ENCODE data around the gene DLG2. TPM values are rescaled to one million over a fixed set of nuclear protein-coding genes. Genes with fewer than 3 reads are reported as not detected.

Gene DLG2
- total and polyA plus RNA-seq, 12 donors: 1.0 to 14.8 (median 7.4) TPM

DNA sequence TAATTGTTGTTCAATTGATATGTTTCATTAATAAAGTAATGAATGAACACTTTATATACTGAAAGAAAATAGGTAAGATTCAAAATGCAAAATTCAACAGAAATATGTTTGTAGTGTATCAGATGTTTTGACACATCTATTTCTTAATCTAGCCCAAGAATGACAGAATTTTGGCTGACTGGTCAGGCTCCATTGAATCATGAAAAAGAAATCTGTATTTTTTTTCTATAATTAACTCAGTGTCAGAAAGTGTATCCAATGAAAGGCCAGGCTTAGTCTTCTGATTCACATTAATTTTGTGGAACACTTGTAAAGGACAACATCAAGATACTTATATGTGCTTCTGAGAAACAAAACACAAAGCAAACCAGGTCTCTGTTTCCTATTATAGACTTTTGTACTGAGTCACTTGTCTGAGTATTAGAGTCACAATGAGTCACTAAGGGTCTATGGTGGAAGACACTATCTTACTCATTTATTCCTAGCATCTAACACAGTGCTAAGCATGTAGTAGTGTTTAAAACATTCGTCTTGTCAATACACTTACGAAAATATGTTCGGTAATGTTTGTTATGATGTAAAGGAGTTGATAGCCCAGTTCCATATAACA is 2043.3 kb downstream of the DLG2 start:
- intact Hi-C loops (cut with DNase I): no loop called here
- TF ChIP-seq, protein P1, sequence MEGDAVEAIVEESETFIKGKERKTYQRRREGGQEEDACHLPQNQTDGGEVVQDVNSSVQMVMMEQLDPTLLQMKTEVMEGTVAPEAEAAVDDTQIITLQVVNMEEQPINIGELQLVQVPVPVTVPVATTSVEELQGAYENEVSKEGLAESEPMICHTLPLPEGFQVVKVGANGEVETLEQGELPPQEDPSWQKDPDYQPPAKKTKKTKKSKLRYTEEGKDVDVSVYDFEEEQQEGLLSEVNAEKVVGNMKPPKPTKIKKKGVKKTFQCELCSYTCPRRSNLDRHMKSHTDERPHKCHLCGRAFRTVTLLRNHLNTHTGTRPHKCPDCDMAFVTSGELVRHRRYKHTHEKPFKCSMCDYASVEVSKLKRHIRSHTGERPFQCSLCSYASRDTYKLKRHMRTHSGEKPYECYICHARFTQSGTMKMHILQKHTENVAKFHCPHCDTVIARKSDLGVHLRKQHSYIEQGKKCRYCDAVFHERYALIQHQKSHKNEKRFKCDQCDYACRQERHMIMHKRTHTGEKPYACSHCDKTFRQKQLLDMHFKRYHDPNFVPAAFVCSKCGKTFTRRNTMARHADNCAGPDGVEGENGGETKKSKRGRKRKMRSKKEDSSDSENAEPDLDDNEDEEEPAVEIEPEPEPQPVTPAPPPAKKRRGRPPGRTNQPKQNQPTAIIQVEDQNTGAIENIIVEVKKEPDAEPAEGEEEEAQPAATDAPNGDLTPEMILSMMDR (IDR thresholded peaks at IDR 0.05): no peak
- no peak overlapping the region for H3K27ac ChIP-seq
- H3K27me3 ChIP-seq: no peaks in the 10 kb centered on the region
- no peak overlapping the region for H3K4me3 ChIP-seq
- no peaks in the 10 kb centered on the region for H3K9me3 ChIP-seq
- no peaks in the 10 kb centered on the region for H3K36me3 ChIP-seq
- DNase-seq: no peak
- H3K4me1 ChIP-seq: no peaks in the 10 kb centered on the region
- no peak for ATAC-seq
- WGBS, 2 donors: 86 to 90% methylated on average over 3 of the region's 3 CpGs

DNA sequence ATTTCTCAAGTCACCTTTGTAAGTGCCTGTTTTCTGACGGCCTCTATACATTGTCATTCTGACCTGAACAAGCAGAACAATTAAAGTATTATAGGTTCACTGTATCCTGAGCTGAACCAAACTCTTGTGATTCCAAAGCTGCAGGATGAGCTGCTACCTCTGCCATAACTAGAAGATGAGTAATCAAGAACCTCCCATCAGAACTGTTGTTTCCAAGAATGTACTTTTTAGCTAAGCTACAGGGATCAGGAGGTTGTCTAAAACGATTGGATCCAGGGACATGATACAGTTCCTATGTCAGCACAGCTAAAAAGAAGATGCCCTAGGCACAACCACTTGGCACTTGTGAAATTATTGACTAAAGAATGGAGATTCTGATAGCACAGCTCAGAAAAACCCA is 2052.6 kb downstream of the DLG2 start:
- no peaks in the 10 kb centered on the region for H3K36me3 ChIP-seq

DNA sequence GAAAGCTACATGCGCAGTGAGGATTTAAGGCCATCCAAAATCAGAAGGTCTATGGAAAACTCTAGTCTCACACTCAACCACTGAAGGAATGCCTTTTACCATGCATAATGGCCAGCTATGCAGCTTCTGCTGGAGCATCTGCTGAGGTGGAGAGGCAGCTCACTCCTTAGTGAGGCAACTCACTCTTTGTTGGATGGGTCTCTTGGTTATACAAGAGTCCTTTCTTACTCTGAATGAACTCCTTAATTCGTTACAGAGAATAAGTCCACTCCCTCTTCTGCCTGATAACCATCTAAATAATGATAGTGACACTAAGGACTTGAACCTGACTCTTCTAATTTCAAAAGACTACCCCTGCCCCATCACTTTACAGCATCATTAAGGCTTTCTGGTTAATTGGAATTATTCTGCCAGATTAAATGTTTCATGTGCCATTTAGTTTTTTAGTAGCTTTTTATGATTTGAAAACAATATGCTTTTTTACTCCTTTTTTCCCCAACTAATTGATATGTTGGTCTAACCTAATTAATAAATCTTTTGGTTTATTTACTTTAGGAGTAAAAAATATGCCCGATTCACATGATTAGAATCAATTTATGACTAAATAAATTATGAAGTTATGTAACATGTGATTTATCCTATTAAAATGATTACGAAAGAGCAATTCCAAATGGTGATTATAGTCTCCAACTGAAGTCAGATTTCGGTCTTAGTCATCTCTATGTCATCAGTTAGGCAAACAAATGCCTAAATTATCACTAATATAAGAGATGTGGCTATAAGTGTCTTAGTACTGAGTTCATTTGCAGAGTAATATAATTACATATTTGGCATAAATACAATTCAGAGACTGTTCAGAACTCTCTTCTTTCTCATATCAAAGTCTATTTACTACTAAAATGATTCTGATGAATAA is 2054.3 kb downstream of the DLG2 start:
- Histone ChIP-seq H3K9me3 (no peaks in the 10 kb centered on the region), H3K36me3 (no peaks in the 10 kb centered on the region), H3K4me3 (no peak overlapping the region), H3K4me1 (no peaks in the 10 kb centered on the region), H3K27ac (no peak overlapping the region), H3K27me3 (no peaks in the 10 kb centered on the region)
- ATAC-seq (no peak), DNase-seq (no peak)
- 76 to 82% methylated on average over 5 of the region's 5 CpGs for WGBS, 2 donors
- TF ChIP-seq, protein P1 (IDR thresholded peaks at IDR 0.05): no peak
- intact Hi-C loops (cut with DNase I): no loop called here

More for the DNA sequence above, 2052.6 kb downstream of the DLG2 start:
- H3K4me1 ChIP-seq: no peaks in the 10 kb centered on the region
- no peak overlapping the region for H3K27ac ChIP-seq
- H3K9me3 ChIP-seq: no peaks in the 10 kb centered on the region
- H3K4me3 ChIP-seq: no peak overlapping the region
- H3K27me3 ChIP-seq: no peaks in the 10 kb centered on the region
- TF ChIP-seq, protein P1 (IDR thresholded peaks at IDR 0.05): no peak
- 68 to 75% methylated on average over 2 of the region's 2 CpGs for WGBS, 2 donors
- ATAC-seq (no peak), DNase-seq (no peak)
- intact Hi-C loops (cut with DNase I): no loop called here

DNA sequence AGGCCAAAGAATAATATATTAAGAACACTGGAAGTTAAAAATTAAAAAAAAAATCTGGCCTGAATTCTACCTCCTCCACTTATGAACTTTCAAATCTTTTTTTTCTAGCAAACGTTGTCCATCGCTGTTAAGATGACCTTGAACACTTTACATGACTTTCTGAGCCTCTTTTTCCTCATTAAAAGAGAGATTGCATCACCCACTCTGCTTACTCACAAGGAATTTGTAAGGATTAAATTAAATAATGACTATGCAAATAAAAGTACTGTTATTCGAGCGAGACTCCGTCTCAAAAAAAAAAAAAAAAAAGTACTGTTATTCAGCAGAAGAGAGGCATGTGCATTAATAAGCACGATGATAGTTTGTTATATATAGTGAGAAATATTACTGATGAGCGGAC is 2055.8 kb downstream of the DLG2 start:
- no peak for DNase-seq
- no peak for ATAC-seq
- H3K27me3 ChIP-seq: no peaks in the 10 kb centered on the region
- no peaks in the 10 kb centered on the region for H3K36me3 ChIP-seq
- TF ChIP-seq, protein P1 (IDR thresholded peaks at IDR 0.05): no peak
- intact Hi-C loops (cut with DNase I): no loop called here
- no peaks in the 10 kb centered on the region for H3K4me1 ChIP-seq
- no peaks in the 10 kb centered on the region for H3K9me3 ChIP-seq
- WGBS, 2 donors: 78 to 79% methylated on average over 7 of the region's 7 CpGs
- no peak overlapping the region for H3K27ac ChIP-seq
- no peak overlapping the region for H3K4me3 ChIP-seq

Data from heart right ventricle (tissue), 16 donors.